ENCODE measurements around the gene DHX35. TPM values are rescaled to one million over a fixed set of nuclear protein-coding genes. Genes with fewer than 3 reads are reported as not detected.

The DHX35 gene
- total RNA-seq, 1 experiment from 2014 or later = 11.2 TPM

- no peak for TF ChIP-seq ZFX (IDR thresholded peaks at IDR 0.05)
- no peak for TF ChIP-seq EZH2 (IDR thresholded peaks at IDR 0.05)
- TF ChIP-seq RAD21 (IDR thresholded peaks at IDR 0.05; ENCODE audit: low read depth) = no peak
- TF ChIP-seq, protein P1, sequence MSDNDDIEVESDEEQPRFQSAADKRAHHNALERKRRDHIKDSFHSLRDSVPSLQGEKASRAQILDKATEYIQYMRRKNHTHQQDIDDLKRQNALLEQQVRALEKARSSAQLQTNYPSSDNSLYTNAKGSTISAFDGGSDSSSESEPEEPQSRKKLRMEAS (IDR thresholded peaks at IDR 0.05) = no peak
- TF ChIP-seq CEBPB (IDR thresholded peaks at IDR 0.05; ENCODE audit: low read depth) = no peak
- no peak for TF ChIP-seq ZNF274 (IDR thresholded peaks at IDR 0.05; ENCODE audit: low read depth, low read length)
- TF ChIP-seq EZH2phosphoT487 (IDR thresholded peaks at IDR 0.05; ENCODE audit: borderline replicate concordance) = no peak
- no peak for TF ChIP-seq ATF3 (IDR thresholded peaks at IDR 0.05)
- TF ChIP-seq EGR1 (IDR thresholded peaks at IDR 0.05; ENCODE audit: low read depth) = no peak
Observed at GRCh38 chr20:39057143-39057542, 95.0 kb downstream of the DHX35 start (continued).

GRCh38 chr20:39057911-39058310 is 95.8 kb downstream of the DHX35 start:
- H3K9ac ChIP-seq (ENCODE audit: low read length) = no peak overlapping the region
- no peak overlapping the region for H3K27ac ChIP-seq (ENCODE audit: low read depth, low read length)
- no peaks in the 10 kb centered on the region for H4K20me1 ChIP-seq (ENCODE audit: insufficient read depth)
- no peaks in the 10 kb centered on the region for H3K9me2 ChIP-seq (ENCODE audit: insufficient read depth)
- no peaks in the 10 kb centered on the region for H3K36me3 ChIP-seq (ENCODE audit: control insufficient read depth in 1 of 2, insufficient read depth in 2 of 2, low read length in 2 of 2)
- H3K4me2 ChIP-seq (ENCODE audit: low read length) = no peak overlapping the region
- no peaks in the 10 kb centered on the region for H3K79me2 ChIP-seq (ENCODE audit: insufficient read depth, low read length)
- intact Hi-C loops (cut with micrococcal nuclease) = no loop called here
- no peaks in the 10 kb centered on the region for H3K9me3 ChIP-seq (ENCODE audit: control insufficient read depth in 1 of 2, insufficient read depth in 1 of 2, low read depth in 1 of 2, low read length in 2 of 2)
- CTCF ChIA-PET = no interaction called here
- TF ChIP-seq SP1 (IDR thresholded peaks at IDR 0.05; ENCODE audit: low read depth) = no peak
- no peak for TF ChIP-seq SIN3A (IDR thresholded peaks at IDR 0.05; ENCODE audit: low read depth)
- TF ChIP-seq ELF1 (IDR thresholded peaks at IDR 0.05; ENCODE audit: borderline replicate concordance, low read depth) = no peak
- no peak for TF ChIP-seq ZFX (IDR thresholded peaks at IDR 0.05)
- no peak for TF ChIP-seq ZBTB33 (IDR thresholded peaks at IDR 0.05; ENCODE audit: extremely low read depth, insufficient replicate concordance, low read length)
- no peak for TF ChIP-seq JUND (IDR thresholded peaks at IDR 0.05)
- no peak for TF ChIP-seq FOSL1 (IDR thresholded peaks at IDR 0.05; ENCODE audit: low read depth)
- RAD21 ChIA-PET (ENCODE audit: low non-redundant PET in 1 of 2, low total read pairs in 2 of 2, uncharacterized antibody in 2 of 2, unreplicated experiment in 2 of 2) = no interaction called here
- POLR2A ChIA-PET = no interaction called here
- H3K4me1 ChIP-seq (ENCODE audit: control insufficient read depth in 1 of 2, insufficient read depth in 2 of 2, low read length in 2 of 2) = no peaks in the 10 kb centered on the region
- H2AFZ ChIP-seq (ENCODE audit: low read depth, low read length, poor library complexity, severe bottlenecking) = no peak overlapping the region
- H3K27me3 ChIP-seq (ENCODE audit: insufficient read depth, low read length) = peaks cover 6% of the 10 kb centered on the region; the same call in 1 of the 2 replicates
- ATAC-seq (no peak), DNase-seq (ENCODE audit: low read depth, low spot score) (no peak)
- no TSS peak for BruUV-seq (replicated peaks)
- no peak overlapping the region for H3K4me3 ChIP-seq (replicated peaks in 1 of 2; ENCODE audit: low read depth in 1 of 2, low read length in 2 of 2)

All from HCT116 (cell line).